OCI-M2 (cell line): ENCODE results near the gene PLAAT2.
"Not testable (repeated sequence)": the region's sequence is repeated elsewhere in the genome, so short reads cannot be mapped to it uniquely, and the experiment has no call there.

Source experiments
- DNase-seq: peaks from one replicate; lab custom pipeline; 2025; ENCODE audit not compliant: unreplicated experiment; lab: John Stamatoyannopoulos, UW

Gene PLAAT2

GRCh38 chr11:63581224-63581623, 18.0 kb upstream of the PLAAT2 start:
- not testable (repeated sequence) for DNase-seq

GRCh38 chr11:63578882-63579281, 15.7 kb upstream of the PLAAT2 start:
- not testable (repeated sequence) for DNase-seq

GRCh38 chr11:63574856-63575602, 11.8 kb upstream of the PLAAT2 start:
- no peak for DNase-seq

- no peak for DNase-seq
These were observed 11.0 kb upstream of the PLAAT2 start for GRCh38 chr11:63573881-63574855.

GRCh38 chr11:63572026-63572688, 9.0 kb upstream of the PLAAT2 start:
- DNase-seq = no peak

- no peak for DNase-seq
These were observed 6.4 kb upstream of the PLAAT2 start for GRCh38 chr11:63569570-63569969.

GRCh38 chr11:63567044-63567840, 4.1 kb upstream of the PLAAT2 start:
- no peak for DNase-seq

GRCh38 chr11:63564784-63565350, 1.7 kb upstream of the PLAAT2 start:
- DNase-seq = no peak

GRCh38 chr11:63564056-63564774, 1.0 kb upstream of the PLAAT2 start:
- no peak for DNase-seq

- no peak for DNase-seq
These were observed 2.5 kb downstream of the PLAAT2 start for GRCh38 chr11:63560506-63561180.

GRCh38 chr11:63558459-63559157, 4.6 kb downstream of the PLAAT2 start:
- no peak for DNase-seq

GRCh38 chr11:63557570-63557969, 5.6 kb downstream of the PLAAT2 start:
- no peak for DNase-seq

- no peak for DNase-seq
These were observed 6.7 kb downstream of the PLAAT2 start for GRCh38 chr11:63556404-63557013.

- no peak for DNase-seq
These were observed 8.3 kb downstream of the PLAAT2 start for GRCh38 chr11:63554877-63555223.

- no peak for DNase-seq
These were observed 9.4 kb downstream of the PLAAT2 start for GRCh38 chr11:63553759-63554158.

GRCh38 chr11:63552921-63553320, 10.3 kb downstream of the PLAAT2 start:
- no peak for DNase-seq

GRCh38 chr11:63551889-63552266, 11.3 kb downstream of the PLAAT2 start:
- no peak for DNase-seq
